Dedifferentiated amniotic fluid mesenchymal stem cell (primary cell): ENCODE measurements around the gene UNC119.
"Not testable (repeated sequence)": the region's sequence is repeated elsewhere in the genome, so short reads cannot be mapped to it uniquely, and the experiment has no call there.

Experiments used
- DNase-seq: peaks from one replicate; pipeline ENCODE4 v3.0.0-alpha.2; 2016; ENCODE audit errors: extremely low spot score

UNC119 gene

DNA sequence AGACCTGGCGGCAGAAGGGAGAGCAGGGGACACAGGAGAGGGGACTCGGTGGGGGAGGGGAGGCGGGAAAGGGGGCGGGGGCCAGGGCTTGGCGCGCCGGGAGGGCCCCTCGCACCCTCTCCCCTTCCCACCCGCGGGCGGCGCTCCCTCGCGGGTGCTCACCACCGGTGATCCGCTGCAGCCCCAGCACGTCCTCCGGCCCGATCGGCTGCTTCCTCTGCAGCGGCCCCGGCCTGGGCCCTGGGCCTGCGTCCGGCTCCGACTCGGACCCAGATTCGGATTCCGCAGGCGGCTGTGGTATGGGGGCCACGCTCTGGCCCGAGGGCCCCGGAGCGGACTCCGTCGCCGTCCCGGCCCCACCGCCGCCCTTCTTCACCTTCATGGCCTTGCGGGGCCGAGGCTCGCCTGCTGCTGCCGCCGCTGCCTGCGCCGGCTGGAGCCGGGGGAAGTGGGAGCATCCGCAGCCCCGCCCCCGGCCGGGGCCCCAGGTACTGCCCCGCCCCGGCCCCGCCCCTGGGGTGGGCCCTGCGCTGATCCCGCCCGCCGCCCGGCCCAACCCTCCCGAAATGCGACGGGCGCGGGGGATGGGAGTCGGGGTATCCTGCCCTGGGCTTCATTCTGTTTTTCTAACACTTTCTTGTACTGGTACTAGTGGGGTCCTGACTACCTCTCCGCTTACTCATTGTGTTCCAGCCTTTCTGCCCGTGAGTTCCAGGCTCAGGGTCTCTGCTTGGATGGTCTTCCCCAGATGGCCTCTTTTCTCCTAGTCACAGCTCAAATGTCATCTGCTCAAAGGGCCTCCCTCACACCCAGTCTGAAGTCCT, at the start of gene UNC119:
UNC119 (minus strand) TSS at position 449 of the 824 bp plus-strand sequence; CDS start at position 382, 67 bp downstream.
- peak; percentile 27 for DNase-seq

DNA sequence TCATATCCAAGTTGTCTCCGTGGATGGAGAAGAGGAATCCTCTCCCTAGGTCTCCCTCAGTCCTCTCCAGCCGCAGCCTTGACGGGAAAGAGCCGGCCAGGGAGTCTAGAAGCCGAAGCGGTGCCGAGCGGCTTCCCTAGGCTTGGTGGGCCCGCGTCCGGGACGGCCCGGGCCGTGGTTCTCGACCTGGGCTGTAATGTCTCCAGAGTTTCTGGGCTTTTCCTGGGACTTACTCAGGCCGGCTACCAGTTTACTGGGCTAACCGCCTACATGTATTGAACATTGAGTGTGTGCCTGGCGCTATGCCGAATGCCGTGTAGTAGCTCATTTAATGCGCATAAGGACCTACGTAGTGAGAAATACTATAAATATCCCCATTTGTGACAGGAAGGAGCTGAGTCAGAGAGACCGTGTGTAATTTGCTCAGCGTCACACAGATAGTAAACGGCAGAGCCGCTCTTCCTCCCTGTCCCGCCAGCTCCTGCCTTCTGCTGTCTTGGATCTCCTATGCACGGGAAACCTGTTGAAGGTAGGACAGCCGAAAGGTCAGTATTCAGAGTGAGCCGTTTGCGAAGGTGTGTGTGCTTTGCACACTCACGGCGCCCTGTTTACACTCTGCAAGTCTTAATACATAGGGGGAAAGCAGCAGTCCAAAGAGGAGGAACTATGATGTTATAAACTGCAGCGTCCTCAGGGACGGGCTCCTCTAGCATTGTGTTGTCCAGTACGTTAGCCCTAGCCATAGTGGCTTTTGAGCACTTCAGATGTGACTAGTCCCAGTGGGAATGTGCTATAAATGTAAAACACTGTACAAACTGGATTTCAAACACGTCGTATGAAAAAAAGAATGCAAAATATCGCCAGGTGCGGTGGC, 47.1 kb upstream of the UNC119 start:
- peak; percentile 74 for DNase-seq

DNA sequence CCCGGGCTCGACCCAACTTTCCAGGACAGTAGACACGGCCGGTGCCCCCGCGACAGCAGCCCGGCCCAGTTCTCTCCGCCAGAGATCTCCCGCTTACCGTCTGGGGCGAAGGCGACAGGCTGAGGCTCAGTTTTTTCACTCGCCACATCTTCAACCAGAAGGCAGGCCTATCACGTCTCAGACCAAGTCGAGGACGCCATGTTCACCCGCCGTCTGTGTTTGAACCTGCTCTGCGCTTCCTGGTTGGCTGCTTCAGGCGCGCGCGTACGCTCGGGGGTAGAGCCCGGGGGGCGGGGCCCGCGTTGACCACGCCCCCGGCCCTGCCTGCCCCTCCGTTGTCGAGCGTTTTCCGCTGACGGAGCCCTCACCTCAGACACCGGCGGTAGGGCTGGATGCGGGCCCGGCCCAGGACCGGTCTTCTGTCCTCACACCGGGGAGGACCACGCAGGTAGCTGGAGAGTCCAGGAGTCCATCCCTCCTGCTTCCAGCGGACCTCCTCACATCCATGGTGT, 46.4 kb upstream of the UNC119 start, which contains the start of gene SPAG5:
SPAG5 (minus strand) TSS at position 227 of the 512 bp plus-strand sequence; CDS start at position 148, 79 bp downstream.
- peak; percentile 86 for DNase-seq

DNA sequence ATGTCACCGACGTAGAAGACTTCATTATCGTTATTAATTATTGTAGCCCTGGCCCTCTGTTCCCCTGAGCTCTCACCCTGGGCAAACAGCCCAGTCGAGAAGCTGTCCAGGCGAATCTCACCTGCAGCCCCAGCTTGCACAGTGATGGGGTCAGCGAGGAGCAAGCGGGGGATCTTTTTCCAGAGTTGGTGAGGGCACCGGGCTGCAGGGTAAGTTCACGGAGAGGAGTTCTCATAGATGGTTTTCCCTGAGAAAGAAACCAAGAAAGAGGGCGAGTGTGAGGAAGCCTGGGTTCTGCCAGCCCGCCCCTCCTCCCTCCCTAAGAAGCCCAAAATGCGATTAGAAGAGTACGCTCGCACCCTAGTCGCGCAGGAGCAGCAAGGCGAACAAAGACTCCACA, 46.0 kb upstream of the UNC119 start:
- no peak for DNase-seq

DNA sequence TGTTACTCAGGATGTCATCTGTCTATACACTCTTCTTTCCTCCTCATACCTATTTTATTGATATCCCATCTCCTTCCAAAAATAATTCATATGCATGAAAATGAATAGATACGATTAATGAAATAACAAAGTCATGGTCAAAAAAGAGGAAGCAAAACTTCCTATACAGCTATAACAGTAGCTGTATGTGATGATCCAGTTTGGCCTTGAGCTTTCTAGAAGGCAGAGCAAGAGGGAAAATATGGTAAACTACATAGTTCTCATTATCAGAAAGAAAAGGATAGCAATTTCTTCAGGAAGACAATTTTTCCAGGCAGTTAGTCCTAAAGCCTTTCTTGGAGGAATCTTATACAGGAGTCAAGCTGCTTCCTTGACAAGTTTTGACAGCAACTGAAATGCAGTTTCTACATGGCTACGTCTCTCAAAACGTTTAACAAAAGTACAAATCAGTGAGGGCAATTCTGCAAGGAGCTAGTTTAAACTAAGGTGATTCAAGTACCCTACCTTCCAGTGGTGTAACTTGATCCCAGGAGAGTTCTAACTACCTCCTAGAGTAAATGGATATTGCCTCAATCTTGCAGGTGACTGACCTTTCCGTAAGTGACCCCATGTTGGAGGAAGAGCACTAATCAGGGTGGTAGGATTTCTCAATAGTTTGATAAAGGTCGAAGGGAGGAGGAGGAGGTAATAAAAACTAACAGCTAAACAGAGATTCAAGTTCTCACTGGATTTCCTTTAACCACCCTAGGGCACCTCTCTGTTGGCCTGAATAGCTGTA, 45.4 kb upstream of the UNC119 start:
- no peak for DNase-seq

DNA sequence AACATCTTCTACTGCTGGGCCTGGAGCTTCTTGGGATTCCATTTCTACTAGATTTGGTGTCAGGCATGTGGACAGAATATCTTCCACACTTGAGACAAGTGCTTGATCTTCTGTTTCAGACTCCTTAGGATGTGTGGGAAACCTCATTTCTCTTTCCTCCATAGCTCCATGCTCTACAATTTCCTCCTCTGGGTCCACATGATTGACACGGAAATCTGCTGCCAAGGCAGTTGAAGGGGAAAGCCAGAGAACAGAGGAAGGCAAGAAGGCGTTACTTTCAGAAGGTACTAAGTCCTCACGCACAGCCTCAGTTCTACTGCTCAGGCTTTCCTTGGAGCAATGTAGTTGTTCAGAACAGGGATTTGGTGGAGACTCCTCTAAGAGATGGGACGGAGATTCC, 39.8 kb upstream of the UNC119 start:
- DNase-seq = no peak

DNA sequence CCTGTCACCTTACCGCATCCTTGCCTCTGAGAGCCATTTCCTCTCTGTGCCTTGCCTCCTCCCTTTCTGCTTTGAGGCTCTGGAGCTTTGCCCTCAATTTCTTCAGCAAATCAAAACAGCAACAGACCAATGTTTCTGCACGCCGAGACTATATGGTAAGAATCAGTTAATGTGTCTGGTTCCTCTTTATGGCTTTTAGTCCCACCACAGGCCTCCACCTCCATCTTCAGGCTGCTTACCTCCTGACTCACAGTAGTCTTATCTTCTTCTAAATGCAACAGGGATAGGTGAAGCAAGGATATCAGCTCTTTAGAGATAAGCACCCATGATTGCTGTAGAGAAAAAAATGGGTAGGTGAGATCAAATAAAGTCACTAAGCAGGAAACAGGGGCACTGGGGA, 33.4 kb upstream of the UNC119 start:
- DNase-seq = no peak

DNA sequence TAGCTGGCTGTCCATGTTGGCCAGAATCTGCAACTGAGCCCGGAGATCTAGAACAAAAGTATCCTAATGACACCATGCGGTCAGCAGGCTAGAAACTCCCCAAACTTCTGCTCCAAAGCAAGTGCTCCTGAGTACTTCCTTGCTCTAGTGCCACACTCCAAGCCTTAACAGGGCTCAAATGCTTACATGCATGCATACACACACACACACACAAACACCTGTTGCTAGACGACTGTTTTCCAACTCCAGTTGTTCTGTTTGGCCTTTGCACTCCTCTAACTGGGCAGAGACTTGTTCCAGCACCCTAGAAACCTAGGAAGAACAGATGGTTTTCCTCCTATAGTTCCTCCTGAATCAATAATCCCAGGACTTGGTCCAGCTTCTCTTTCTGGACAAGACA, 32.0 kb upstream of the UNC119 start:
- no peak for DNase-seq

DNA sequence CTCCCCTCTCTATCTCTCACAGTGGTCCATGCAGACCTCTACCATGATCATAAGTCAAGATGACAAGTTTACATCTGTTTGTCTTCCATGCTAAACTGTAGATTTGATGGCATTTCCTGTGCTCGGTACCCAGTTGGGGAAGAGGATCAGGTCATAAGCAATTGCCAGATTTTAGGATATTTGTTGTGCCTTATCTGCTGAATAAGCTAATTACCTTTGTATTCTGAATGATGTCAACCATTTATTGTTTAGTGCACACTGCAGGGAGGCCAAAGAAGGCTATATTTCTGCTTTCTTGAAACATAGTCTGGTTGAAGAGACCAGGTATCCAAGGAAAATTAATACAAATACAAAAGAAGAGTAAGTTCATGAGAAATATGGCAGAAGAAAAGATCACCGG, 30.1 kb upstream of the UNC119 start:
- no peak for DNase-seq

DNA sequence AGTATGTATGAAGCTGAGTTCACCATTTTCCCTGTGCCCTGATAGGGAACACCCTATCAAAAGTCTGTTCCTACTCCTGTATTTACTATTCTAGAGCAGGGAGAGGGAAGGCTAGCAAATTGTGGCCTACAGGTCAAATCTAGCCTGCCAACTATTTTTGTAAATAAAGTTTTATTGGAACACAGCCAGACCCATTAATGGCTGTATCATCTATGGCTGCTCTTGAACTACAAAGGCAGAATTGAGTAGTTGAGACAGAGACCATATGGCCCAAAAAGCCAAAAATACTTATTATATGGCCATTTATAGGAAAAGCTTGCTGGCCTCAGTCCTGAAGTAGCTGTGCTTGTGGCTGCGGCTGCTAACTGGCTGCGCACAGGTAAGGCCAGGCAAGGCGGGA, 28.5 kb upstream of the UNC119 start:
- no peak for DNase-seq

DNA sequence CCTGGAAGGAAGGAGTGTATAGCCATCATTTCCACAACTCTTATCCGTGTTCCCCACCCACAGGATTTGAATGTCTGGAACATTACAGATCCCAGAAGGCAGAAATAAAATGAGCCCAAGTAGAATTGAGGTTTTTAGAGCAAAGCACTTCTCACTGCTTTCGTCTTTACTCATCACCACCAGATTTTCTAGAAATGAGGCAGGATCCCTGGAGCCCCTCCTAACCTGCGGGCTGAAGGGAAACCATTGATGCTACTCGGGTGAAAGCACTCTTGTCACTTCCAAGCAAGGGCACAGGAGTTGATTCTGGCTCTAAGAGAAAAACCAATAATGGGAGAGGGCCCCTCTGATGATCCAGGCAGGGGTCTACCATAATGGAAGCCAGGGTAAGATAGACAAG, 27.1 kb upstream of the UNC119 start:
- no peak for DNase-seq

DNA sequence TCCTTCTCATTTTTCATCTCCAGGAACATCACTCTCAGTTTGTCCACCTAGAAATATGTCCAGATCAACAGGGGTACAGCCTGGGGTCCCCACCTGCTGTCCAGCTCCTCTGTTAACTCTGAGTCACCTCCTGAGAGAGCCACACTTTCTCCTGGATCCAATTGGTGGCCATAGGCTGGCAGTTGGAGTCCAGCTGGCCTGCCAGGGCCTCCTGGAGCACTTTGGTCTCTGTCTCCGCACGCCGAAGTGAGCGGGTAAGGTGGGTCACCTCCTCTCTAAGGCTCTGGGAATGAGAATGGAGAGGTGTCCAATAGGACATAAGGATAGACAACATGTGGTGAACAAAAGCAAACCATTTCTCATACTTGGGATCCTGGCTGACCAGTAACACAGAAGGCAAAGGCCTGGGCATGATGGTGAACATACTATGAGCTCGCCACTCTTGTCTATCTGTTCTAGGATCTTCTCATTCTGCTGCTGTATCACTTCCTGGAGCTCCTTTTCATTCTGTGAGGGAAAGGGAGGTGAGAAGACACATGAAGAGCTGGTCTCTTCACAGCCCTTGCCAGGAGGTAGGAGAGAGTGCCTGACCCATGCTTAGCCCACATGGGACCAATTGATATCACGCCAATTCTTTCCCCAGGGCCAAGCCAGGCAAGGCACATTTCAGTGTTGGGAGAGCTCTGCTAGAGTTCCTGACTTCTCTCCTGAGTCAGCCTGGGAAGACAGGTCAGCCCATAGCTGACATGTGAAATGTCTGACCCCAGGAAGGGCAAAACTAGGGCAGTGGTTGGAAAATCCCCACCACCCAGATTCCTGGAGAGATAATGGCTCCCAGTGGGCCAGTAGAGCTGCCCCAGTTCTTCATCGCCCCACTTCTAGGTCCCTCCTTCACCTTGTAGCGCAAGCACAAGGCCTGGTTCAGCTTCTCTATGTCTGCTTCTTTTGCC, 26.1 kb upstream of the UNC119 start:
- DNase-seq = no peak

DNA sequence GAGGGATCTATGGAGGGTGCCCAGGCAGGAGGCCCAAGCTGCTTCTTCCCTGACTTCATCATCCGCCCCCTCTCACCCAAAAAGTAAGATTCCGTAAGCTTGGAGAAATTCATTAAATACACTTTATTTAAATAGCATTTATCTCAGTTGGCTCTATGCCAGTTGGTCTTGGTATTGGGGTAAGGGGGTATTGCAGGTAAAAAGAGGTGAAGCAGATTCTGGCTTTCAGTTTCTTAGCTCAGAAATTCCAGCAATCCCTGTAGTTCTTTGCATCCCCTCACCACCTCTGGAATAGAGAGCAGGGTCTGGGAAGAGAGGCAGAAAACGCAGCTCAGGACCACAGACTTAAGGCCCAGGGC, 25.0 kb upstream of the UNC119 start:
- DNase-seq = no peak

DNA sequence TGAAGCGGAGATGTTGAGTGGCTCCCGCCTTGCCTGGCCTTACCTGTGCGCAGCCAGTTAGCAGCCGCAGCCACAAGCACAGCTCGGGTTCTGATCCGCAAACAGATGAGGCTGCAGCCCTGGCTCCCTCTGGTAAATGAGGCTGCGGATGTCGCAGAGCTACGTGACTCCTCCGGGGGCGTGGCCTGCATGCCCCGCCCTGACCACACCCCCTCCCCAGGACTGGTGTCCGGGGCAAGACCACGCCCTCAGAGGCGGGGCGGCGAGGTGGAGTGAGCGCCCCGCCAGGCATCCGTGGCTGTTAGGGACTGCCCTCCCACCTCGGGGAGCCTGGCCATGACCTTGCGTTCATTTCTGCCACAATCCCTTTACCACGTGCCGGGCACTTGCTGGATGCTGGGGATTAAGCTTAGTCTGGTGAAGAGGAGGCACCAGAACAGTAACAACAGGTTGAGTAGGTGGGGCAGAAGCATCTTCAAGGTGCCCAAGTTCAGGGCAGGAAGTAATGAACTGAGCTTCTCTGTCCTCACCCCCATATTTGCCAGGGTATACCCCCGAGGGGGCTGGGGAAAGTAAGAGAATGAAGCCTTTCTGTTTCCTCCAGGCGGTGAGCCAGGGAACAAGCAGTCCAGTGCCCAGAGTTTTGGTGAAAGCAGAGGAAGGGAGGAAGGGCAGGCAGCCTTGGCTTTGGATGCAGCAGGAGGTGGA, 24.5 kb upstream of the UNC119 start, which contains the start of gene ALDOC:
ALDOC (minus strand) TSS at position 138 of the 708 bp plus-strand sequence. CDS start 1,363 bp downstream, outside the sequence.
- DNase-seq = peak; percentile 63

DNA sequence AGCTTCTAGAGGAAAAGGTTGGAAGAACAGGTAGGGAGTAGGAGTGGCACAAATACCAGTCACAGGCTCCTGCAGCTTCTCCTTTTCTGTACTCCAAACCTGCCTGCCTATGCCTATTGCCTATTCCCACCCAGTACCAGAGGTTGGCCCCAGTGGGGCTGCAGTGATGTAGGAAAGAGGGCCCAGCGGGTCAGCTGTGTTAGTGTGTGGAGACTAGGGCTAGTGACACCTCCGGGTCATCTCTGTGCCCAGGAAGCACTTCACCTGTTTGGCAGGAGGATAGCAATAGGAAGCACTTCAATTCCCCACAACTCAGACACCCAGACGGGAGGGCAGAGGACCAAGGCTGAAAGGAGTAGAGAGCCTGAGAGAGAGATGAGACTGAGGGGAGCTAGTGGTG, 23.6 kb upstream of the UNC119 start:
- DNase-seq = not testable (repeated sequence)

DNA sequence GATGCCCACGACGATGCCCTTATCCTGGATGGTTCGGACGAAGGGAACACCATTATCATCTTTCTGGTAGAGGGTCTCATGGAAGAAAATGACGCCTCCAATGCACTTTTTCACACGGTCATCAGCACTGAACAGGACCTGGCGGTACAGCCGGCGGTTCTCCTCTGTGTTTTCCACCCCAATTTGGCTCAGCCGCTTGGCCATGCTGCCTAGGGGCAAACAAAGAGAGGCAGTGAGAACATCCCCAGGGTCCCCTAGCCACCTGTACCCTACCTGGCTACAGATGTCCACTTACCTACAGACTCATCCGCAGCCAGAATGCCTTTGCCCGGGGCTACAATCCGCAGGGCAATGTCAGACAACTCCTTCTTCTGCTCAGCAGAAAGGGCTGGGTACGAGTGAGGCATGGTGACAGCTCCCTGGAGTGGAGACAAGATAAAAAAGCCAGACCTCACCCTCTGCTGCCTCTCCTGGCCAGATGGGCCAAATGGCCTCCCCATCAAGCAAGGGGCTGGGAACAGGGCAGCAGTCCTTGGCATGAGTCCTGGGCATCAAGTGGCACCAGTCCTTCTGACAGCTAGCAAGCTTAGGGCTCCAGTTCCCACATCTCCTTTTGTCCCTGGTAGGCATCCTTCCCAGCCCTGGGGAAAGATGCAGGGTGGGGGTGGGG, 22.8 kb upstream of the UNC119 start:
- DNase-seq = no peak

DNA sequence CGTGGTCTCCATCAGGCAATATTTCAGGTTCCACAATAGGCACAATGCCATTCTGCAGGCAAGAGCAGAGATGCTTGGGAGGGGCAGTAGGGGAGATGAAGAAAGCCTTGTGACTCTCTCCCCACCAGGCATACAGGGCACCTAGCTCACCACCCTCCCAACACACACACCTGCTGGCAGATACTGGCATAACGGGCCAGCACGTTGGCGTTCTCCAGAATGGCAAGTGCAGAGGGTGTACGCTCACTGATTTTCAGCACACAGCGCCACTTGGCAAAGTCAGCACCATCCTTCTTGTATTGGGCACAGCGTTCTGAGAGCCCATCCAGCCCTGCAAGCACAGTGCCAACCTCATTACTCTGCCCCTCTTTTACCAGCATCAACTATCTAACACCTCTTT, 22.1 kb upstream of the UNC119 start:
- no peak for DNase-seq

DNA sequence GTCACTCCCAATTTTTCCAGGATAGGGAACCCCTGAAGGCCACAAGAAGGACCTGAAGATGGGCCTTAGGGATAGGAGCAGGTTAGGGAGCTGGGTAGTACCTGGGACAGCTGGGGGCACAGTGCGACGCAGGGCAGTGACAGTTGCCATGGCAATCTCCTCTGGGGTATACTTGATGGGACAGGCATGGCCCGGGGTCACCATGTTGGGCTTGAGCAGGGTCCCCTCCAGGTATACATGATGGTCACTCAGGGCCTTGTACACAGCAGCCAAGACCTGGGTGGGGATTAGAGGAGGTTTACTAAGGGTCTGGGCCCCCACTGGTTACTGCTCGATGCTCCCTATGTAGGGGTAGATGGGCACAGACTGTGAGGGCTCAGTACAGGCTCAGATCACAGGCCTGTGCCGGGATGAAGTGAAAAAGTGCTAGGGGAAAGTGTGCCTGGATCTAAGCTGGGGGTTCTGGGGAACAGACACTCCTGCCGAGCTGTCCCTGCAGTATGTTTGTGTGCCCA, 21.6 kb upstream of the UNC119 start:
- DNase-seq = no peak

DNA sequence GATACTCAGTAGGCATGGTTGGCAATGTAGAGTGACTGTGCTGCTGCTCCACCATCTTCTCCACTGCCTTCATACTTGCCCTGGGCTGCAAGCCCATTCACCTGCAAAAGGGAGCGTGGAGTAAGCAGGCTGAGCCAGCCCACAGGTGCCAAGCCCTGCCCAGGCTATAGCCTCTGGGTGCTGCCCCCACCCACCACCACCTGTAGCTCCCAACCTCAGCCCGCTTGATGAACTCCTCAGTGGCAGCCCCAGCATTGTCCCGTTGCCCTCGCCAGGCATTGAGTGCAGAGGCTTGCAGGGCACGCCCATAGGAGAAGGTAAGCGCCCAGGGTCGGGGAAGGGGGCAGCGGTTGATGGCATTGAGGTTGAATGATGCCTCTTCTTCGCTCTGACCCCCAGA, 21.1 kb upstream of the UNC119 start:
- no peak for DNase-seq
